GM12878 (cell line): Measurements from ENCODE around the gene DRD3. TPM values are rescaled to one million over a fixed set of nuclear protein-coding genes. Genes with fewer than 3 reads are reported as not detected.

ENCODE experiments used
- EED ChIP-seq: sonication (generic); IDR thresholded peaks from 2 replicates; pipeline ENCODE4 v1.6.1; 2016; ENCODE audit warnings: antibody characterized with exemption, low read depth
- EZH2 ChIP-seq: IDR thresholded peaks from 2 replicates; pipeline ENCODE4 v1.6.1; 2012; ENCODE audit warnings: low read depth, mild to moderate bottlenecking, control low read depth, inconsistent platforms, low read length, borderline replicate concordance; ENCODE audit not compliant: control insufficient read depth
- GATAD2B ChIP-seq: fragments of 450-650 bp; conservative IDR thresholded peaks from 2 replicates; pipeline ENCODE4 v1.6.1; 2017; ENCODE audit warnings: low read depth, mild to moderate bottlenecking, moderate library complexity
- MXI1 ChIP-seq: fragments of 150-350 bp; IDR thresholded peaks from 2 replicates; pipeline ENCODE4 v1.6.1; 2011; ENCODE audit warnings: low read depth, mild to moderate bottlenecking, inconsistent platforms, low read length, improper control_type of control experiment
- SMAD1 ChIP-seq: fragments of 450-650 bp; IDR thresholded peaks from 2 replicates; pipeline ENCODE4 v1.6.1; 2018; ENCODE audit warnings: mild to moderate bottlenecking, low read depth; ENCODE audit not compliant: partially characterized antibody
- STAT1 ChIP-seq: fragments of 450-650 bp; conservative IDR thresholded peaks from 2 replicates; pipeline ENCODE4 v1.6.1; 2014; ENCODE audit warnings: antibody characterized with exemption, mild to moderate bottlenecking
- TAF1 ChIP-seq: IDR thresholded peaks from 2 replicates; pipeline ENCODE4 v1.6.1; 2011; ENCODE audit warnings: mild to moderate bottlenecking, low read depth, low read length, borderline replicate concordance
- polyA plus RNA-seq, 11 experiments: library from polyadenylated mRNA; depleted of rRNA in 4 of 11; unstranded in 6 of 11; stranded (reverse) in 5 of 11; fragments of >200 nt; fragmentation: Nextera tagmentation in 4 of 11; fragmentation: Illumina TruSeq in 1 of 11; extraction: Ambion mirVana in 4 of 11; extraction: Trizol in 1 of 11; gene quantifications; 1 replicate in 1 of 11; 2 replicates in 10 of 11; pipeline versions ENCODE4 v1.2.1 to v1.2.3, GENCODE V29; 2011 to 2016; ENCODE audit warnings: inconsistent platforms in 2 of 11, missing spikeins in 2 of 11, low read depth in 1 of 11
- total RNA-seq, 4 experiments: library from RNA; depleted of rRNA in 3 of 4; stranded (reverse); fragments of >200 nt in 3 of 4; fragmentation: Illumina TruSeq in 1 of 4; extraction: Trizol in 1 of 4; gene quantifications; 2 replicates each; pipeline versions ENCODE4 v1.2.1 to v1.2.3, GENCODE V29; 2013 to 2021
- TF ChIP-seq, protein P1 (sequence below): fragments of 450-650 bp; IDR thresholded peaks from 2 replicates; pipeline ENCODE4 v1.6.1; 2017; ENCODE audit warnings: mild to moderate bottlenecking, moderate library complexity
- TF ChIP-seq, protein P2 (sequence below): fragments of 450-650 bp; formaldehyde crosslinking; IDR thresholded peaks from 2 replicates; pipeline ENCODE4 v1.4.0; 2020; ENCODE audit warnings: mild to moderate bottlenecking, moderate library complexity
- TF ChIP-seq, protein P3 (sequence below): fragments of 450-650 bp; IDR thresholded peaks from 2 replicates; pipeline ENCODE4 v1.6.1; 2018; ENCODE audit warnings: mild to moderate bottlenecking, low read depth, moderate library complexity; ENCODE audit not compliant: partially characterized antibody
- TF ChIP-seq, protein P4 (sequence below): fragments of 450-650 bp; IDR thresholded peaks from 2 replicates; pipeline ENCODE4 v1.6.1; 2014; ENCODE audit warnings: mild to moderate bottlenecking
- TF ChIP-seq, protein P5 (sequence below): fragments of 450-650 bp; IDR thresholded peaks from 2 replicates; pipeline ENCODE4 v1.6.1; 2017; ENCODE audit warnings: antibody characterized with exemption, mild to moderate bottlenecking, moderate library complexity

Gene DRD3
- total and polyA plus RNA-seq, 10 of the 15 experiments (the other 5 are each of a cell fraction or from before 2014, with no cell fraction given): not detected

DNA sequence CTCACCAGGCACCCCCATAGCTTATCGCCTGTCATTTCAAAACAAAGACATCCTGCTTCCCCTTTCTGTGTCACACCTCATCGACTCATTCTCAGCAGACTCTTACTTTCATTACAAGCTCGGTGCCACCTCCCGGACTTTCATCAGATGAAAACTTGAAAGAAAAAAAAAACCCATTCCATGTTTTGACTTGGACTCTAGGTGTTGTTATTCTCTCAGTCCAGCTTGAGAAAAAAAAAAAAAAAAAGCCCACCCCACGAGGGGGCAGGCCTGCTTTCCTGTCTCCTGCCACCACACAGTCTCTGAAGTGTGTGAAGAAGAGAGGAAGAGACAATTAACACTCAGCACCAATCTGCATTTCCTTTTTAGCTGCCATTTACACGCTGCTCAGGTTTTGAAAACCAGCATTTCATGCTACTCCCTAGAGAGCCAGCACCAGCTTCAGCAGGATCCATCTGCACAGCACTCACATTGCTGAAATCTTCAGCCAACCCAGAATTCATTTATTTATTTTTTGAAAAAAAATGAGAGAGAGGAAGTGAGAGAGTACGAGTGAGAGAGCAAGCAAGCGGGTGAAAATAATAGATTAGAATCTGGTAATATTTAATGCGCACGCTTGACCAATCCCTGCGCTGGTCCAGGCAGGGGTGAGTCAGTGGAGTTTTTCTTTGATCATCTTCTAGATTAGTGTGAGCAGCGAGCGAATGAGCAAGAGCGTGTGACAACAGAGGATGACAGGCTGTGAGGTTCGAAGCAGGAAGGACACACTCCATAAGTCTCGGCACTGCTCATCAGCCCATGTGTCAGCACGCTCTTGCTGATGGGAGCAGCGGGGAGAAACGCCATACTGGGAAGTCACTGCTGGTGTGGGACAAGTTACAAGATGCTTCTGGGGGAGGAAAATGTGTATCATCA is 35.0 kb upstream of the DRD3 start (continued):
- TF ChIP-seq, protein P1, sequence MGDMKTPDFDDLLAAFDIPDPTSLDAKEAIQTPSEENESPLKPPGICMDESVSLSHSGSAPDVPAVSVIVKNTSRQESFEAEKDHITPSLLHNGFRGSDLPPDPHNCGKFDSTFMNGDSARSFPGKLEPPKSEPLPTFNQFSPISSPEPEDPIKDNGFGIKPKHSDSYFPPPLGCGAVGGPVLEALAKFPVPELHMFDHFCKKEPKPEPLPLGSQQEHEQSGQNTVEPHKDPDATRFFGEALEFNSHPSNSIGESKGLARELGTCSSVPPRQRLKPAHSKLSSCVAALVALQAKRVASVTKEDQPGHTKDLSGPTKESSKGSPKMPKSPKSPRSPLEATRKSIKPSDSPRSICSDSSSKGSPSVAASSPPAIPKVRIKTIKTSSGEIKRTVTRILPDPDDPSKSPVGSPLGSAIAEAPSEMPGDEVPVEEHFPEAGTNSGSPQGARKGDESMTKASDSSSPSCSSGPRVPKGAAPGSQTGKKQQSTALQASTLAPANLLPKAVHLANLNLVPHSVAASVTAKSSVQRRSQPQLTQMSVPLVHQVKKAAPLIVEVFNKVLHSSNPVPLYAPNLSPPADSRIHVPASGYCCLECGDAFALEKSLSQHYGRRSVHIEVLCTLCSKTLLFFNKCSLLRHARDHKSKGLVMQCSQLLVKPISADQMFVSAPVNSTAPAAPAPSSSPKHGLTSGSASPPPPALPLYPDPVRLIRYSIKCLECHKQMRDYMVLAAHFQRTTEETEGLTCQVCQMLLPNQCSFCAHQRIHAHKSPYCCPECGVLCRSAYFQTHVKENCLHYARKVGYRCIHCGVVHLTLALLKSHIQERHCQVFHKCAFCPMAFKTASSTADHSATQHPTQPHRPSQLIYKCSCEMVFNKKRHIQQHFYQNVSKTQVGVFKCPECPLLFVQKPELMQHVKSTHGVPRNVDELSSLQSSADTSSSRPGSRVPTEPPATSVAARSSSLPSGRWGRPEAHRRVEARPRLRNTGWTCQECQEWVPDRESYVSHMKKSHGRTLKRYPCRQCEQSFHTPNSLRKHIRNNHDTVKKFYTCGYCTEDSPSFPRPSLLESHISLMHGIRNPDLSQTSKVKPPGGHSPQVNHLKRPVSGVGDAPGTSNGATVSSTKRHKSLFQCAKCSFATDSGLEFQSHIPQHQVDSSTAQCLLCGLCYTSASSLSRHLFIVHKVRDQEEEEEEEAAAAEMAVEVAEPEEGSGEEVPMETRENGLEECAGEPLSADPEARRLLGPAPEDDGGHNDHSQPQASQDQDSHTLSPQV: no peak
- TF ChIP-seq, protein P2, sequence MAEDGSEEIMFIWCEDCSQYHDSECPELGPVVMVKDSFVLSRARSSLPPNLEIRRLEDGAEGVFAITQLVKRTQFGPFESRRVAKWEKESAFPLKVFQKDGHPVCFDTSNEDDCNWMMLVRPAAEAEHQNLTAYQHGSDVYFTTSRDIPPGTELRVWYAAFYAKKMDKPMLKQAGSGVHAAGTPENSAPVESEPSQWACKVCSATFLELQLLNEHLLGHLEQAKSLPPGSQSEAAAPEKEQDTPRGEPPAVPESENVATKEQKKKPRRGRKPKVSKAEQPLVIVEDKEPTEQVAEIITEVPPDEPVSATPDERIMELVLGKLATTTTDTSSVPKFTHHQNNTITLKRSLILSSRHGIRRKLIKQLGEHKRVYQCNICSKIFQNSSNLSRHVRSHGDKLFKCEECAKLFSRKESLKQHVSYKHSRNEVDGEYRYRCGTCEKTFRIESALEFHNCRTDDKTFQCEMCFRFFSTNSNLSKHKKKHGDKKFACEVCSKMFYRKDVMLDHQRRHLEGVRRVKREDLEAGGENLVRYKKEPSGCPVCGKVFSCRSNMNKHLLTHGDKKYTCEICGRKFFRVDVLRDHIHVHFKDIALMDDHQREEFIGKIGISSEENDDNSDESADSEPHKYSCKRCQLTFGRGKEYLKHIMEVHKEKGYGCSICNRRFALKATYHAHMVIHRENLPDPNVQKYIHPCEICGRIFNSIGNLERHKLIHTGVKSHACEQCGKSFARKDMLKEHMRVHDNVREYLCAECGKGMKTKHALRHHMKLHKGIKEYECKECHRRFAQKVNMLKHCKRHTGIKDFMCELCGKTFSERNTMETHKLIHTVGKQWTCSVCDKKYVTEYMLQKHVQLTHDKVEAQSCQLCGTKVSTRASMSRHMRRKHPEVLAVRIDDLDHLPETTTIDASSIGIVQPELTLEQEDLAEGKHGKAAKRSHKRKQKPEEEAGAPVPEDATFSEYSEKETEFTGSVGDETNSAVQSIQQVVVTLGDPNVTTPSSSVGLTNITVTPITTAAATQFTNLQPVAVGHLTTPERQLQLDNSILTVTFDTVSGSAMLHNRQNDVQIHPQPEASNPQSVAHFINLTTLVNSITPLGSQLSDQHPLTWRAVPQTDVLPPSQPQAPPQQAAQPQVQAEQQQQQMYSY (CRISPR knock-in tag): no peak
- TF ChIP-seq TAF1 (0 out of 2 replicates have a peak, but pooled peaks have one; percentile 52), STAT1 (no peak), GATAD2B (no peak), EED (0 out of 2 replicates have a peak, but pooled peaks have one; percentile 31), EZH2 (no peak), SMAD1 (no peak), MXI1 (peak; percentile 19; the same call in 1 of the 2 replicates)
- TF ChIP-seq, protein P3, sequence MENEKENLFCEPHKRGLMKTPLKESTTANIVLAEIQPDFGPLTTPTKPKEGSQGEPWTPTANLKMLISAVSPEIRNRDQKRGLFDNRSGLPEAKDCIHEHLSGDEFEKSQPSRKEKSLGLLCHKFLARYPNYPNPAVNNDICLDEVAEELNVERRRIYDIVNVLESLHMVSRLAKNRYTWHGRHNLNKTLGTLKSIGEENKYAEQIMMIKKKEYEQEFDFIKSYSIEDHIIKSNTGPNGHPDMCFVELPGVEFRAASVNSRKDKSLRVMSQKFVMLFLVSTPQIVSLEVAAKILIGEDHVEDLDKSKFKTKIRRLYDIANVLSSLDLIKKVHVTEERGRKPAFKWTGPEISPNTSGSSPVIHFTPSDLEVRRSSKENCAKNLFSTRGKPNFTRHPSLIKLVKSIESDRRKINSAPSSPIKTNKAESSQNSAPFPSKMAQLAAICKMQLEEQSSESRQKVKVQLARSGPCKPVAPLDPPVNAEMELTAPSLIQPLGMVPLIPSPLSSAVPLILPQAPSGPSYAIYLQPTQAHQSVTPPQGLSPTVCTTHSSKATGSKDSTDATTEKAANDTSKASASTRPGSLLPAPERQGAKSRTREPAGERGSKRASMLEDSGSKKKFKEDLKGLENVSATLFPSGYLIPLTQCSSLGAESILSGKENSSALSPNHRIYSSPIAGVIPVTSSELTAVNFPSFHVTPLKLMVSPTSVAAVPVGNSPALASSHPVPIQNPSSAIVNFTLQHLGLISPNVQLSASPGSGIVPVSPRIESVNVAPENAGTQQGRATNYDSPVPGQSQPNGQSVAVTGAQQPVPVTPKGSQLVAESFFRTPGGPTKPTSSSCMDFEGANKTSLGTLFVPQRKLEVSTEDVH: no peak
- TF ChIP-seq, protein P4, sequence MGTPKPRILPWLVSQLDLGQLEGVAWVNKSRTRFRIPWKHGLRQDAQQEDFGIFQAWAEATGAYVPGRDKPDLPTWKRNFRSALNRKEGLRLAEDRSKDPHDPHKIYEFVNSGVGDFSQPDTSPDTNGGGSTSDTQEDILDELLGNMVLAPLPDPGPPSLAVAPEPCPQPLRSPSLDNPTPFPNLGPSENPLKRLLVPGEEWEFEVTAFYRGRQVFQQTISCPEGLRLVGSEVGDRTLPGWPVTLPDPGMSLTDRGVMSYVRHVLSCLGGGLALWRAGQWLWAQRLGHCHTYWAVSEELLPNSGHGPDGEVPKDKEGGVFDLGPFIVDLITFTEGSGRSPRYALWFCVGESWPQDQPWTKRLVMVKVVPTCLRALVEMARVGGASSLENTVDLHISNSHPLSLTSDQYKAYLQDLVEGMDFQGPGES: no peak
- TF ChIP-seq, protein P5, sequence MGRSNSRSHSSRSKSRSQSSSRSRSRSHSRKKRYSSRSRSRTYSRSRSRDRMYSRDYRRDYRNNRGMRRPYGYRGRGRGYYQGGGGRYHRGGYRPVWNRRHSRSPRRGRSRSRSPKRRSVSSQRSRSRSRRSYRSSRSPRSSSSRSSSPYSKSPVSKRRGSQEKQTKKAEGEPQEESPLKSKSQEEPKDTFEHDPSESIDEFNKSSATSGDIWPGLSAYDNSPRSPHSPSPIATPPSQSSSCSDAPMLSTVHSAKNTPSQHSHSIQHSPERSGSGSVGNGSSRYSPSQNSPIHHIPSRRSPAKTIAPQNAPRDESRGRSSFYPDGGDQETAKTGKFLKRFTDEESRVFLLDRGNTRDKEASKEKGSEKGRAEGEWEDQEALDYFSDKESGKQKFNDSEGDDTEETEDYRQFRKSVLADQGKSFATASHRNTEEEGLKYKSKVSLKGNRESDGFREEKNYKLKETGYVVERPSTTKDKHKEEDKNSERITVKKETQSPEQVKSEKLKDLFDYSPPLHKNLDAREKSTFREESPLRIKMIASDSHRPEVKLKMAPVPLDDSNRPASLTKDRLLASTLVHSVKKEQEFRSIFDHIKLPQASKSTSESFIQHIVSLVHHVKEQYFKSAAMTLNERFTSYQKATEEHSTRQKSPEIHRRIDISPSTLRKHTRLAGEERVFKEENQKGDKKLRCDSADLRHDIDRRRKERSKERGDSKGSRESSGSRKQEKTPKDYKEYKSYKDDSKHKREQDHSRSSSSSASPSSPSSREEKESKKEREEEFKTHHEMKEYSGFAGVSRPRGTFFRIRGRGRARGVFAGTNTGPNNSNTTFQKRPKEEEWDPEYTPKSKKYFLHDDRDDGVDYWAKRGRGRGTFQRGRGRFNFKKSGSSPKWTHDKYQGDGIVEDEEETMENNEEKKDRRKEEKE: no peak
